ENCODE data around the gene ERICH3.

- TF ChIP-seq CBX8 (IDR thresholded peaks at IDR 0.05; ENCODE audit: borderline replicate concordance, extremely low read depth, low read depth, low read length, poor library complexity, severe bottlenecking) (no peak), SIX5 (IDR thresholded peaks at IDR 0.05; ENCODE audit: borderline replicate concordance in 1 of 2, insufficient read depth in 1 of 2, low read depth in 1 of 2, low read length in 2 of 2) (no peak), GTF3C2 (IDR thresholded peaks at IDR 0.05; ENCODE audit: borderline replicate concordance, extremely low read depth, insufficient read length) (no peak), FOXM1 (IDR thresholded peaks at IDR 0.05; ENCODE audit: low read depth) (no peak), FOXM1 (CRISPR knock-in tag; IDR thresholded peaks at IDR 0.05; ENCODE audit: low read depth) (no peak), CTCF (IDR thresholded peaks at IDR 0.05 in 2 of 3, conservative IDR thresholded peaks at IDR 0.05 in 1 of 3; ENCODE audit: insufficient read depth in 2 of 3, low read depth in 1 of 3, low read length in 3 of 3) (no peak), DNMT1 (IDR thresholded peaks at IDR 0.05) (no peak), ZNF146 (CRISPR knock-in tag; IDR thresholded peaks at IDR 0.05; ENCODE audit: unreplicated experiment) (no peak)
Measured at GRCh38 chr1:74697832-74698231, 24.2 kb upstream of the ERICH3 start.
